HG03571 (cell line): ENCODE data around the gene DCST2.

Source experiments
- ATAC-seq: cut with Tn5 transposase; IDR thresholded peaks from one replicate; pipeline ENCODE4 v1.9.1; 2021; ENCODE audit not compliant: unreplicated experiment

Gene DCST2

DNA sequence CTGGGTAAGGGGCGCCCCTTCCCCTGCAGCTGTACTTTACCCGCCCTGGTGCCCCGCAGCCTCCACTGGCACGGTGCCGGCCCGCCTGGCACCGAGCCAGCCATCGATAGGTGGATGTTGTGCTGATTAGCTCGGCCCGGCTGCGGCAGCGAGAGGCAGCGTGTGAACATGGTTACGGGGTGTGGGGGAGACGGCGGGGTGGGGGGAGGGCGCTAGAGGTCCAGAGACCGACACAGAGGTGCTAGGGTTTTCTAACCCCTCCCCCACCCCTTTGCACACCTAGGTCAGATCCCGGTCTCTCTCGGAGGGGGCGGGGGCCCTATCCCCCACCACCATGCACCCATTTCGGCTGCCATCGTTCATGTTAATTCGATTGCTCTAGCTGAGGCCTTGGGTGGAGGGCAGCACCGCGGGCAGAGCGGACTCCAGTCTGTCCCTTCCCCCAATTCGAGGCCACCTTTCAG lies 36.6 kb upstream of the DCST2 start:
- no peak for ATAC-seq

DNA sequence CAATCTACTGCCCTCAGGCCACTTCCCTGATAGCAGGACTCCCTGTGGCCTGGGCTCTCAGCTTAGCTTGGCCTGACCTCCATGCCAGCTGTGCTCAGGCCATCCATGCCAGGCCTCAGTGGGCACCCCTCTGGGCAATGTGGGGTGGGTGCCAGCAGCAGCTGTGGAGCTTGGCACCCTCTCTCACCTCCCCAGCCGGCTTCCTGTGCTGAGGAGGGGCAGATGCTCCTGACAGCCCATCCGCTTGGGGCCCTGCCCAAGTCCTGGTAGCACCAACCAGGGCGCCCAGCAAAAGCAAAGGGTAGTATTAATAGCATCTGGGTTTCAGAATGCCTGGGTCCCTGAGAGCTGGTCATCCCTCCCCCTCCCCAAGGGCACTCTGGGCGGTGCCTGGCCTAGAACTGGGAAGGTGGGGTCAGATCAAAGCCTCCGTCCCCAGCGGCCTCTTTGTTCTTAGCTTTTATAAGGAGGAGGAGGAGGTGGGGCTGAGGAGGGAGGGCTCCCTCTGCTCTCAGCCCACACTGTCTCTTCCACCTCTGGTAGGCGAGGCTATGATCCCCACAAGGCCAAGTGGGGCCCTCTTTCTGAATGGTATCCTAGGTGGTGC lies 36.1 kb upstream of the DCST2 start:
- no peak for ATAC-seq

- ATAC-seq, result no peak
Observed at GRCh38 chr1:155068599-155068998, 35.0 kb upstream of the DCST2 start.

DNA sequence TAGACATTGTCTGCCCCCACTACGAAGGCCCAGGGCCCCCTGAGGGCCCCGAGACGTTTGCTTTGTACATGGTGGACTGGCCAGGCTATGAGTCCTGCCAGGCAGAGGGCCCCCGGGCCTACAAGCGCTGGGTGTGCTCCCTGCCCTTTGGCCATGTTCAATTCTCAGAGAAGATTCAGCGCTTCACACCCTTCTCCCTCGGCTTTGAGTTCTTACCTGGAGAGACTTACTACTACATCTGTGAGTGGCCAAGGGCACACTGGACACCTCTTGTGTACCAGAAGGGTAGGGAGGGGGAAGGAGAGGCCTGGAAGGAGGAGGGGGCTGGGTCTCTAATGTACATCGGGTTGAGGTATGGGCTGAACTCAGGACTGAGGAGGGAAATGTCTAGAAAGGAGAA lies 33.2 kb upstream of the DCST2 start:
- no peak for ATAC-seq

DNA sequence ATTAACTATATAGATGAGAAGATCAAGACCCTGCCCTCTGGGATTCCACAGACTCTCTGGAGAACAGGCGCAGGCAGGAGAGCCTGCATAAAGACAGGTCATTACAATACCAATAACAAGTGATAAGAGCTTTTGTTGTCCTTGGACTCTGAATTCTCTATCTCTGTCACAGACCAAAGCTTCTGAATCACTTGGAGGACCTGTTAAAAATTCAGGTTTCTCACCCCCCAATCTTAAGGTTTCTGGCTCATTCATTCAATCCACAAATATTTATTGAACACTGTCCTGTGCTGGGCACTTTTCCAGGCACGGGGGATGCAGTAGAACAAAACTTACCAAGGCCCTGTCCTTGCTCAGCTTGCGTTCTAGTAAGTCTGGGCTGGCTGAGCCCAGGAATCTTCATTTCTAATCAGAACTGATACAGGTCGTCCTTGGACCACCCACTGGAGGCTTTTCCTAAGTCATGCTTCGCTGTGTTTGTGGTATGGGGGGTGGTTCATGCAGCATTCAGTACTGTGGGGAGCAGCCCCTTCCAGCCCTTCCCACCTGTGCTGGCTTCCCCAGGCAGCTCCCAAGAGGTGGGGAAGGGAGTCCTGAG lies 31.4 kb upstream of the DCST2 start:
- no peak for ATAC-seq

DNA sequence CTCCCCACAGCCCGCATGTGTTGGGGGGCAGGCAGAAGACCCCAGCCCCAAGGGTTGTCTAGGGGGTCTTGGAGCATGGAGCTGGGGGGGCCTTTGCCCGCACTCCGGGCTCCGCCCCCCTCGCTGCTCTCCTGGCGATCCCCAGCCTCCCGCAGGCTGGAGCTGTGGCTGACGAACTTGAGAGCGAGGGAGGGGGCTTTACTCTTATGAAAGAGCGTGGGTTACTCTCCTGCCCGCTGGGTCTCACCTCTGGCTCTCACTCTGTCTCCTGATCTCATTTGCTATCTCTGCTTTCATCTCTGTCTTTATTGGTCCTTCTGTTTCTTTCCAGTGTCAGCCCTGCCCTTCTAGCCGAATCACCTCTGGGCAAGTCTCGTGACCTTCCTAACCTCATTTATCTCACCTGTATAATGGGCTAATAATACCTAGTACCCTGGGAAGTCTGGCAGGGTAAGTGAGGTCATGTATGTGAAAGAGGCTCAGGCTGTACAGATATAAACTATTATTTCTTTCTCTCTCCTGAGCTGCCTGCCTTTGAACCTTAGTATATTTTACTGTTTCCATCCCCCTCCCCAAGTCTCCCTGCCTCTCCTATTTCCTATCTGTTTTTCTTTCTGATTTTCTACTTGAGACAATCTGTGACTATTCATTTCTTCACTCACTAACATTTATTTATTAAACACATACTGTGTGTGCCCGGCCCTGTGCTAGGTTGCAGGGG lies 30.7 kb upstream of the DCST2 start:
- ATAC-seq, result no peak

DNA sequence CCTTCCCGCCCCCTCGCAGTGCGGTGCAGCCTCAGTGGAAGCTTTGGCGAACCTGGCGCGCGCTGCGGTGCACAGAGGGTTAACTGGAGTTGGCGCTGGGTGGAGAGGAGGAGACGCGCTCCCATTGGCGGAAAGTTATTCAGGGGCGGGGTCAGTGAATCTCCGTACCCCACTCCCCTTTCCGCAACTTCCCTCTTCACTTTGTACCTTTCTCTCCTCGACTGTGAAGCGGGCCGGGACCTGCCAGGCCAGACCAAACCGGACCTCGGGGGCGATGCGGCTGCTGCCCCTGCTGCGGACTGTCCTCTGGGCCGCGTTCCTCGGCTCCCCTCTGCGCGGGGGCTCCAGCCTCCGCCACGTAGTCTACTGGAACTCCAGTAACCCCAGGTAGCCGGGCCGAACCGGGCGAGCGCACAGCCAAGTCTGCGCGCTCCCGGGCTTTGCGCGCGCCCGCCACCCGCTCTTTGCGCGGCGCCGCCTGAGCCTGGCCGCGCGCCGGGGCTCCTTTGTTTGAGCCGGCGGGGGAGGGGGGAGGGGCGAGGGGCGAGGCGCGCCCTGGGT lies 30.0 kb upstream of the DCST2 start, which contains the start of gene EFNA4:
EFNA4 (plus strand) TSS at position 191 of the 561 bp plus-strand sequence; CDS start at position 275, 84 bp downstream.
- peak; percentile 52 for ATAC-seq

- ATAC-seq, result no peak
Observed at GRCh38 chr1:155062702-155063411, 29.3 kb upstream of the DCST2 start.

GRCh38 chr1:155062151-155062686 lies 28.6 kb upstream of the DCST2 start:
- ATAC-seq, result no peak

DNA sequence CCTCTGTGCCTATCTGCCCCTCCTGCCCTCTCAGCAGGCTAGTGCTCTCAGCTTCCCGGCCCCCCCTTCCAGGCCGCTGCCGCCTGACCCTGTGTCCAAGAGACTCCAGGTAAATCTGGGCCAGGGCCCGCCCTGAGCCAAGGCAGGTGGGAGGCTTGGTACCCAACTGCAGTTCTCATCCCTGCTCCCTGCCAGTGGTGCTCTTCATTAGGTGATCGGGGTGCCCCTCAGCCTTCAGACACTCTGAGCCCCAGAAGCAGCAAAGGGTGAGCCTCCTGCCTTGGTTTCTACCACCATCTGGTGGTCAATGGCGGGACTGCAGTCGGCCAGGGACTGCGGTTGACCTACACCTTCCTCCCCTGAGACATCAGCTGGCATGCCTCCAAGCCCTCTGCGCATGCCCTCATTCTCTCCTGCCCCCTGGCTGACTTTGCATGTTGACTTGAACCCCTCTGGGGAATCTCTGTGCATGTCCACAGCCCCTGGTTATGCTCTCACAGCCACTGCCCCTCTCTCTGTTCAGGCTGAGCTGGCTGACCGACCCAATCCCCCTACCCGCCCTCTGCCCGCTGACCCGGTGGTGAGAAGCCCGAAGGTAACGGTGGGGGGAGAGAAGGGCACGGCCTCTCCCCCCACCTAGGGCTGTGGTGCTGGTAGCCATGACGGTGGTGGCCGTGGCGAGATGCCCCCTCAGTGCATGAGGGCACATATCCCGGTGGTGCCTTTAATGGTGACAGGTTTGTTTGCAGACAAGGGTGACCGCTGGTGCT lies 28.0 kb upstream of the DCST2 start:
- no peak for ATAC-seq

DNA sequence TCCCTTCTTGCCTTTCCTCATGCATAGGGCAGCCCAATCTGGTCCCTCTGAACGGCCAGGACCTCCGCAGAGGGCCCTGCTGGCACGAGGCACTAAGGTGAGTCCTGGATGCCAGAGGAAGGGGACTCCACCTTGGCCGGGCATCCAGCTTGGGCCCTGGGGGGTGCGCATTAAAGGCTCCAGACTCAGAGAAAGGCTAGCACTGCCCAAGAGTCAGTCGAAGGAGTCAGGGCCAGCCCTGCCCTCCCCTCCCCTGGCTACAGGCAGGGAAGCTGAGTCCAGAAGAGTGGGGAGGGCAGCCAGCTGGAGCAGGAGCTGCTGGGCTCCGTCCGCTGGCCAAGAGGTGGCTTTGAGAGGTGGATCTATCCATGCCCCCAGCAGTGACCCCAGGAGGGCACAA lies 27.2 kb upstream of the DCST2 start:
- ATAC-seq, result no peak

GRCh38 chr1:155057788-155058211 lies 24.2 kb upstream of the DCST2 start:
- ATAC-seq, result no peak

GRCh38 chr1:155057104-155057503 lies 23.5 kb upstream of the DCST2 start:
- ATAC-seq, result no peak

GRCh38 chr1:155053531-155054105 lies 20.0 kb upstream of the DCST2 start:
- ATAC-seq, result no peak

GRCh38 chr1:155052439-155053395 lies 19.1 kb upstream of the DCST2 start:
- ATAC-seq, result no peak

GRCh38 chr1:155051777-155052398 lies 18.3 kb upstream of the DCST2 start:
- ATAC-seq, result no peak

- no peak for ATAC-seq
Observed at GRCh38 chr1:155051342-155051776, 17.8 kb upstream of the DCST2 start.
